PC-3 (cell line): Measurements from ENCODE around the gene CASP7. TPM values are rescaled to one million over a fixed set of nuclear protein-coding genes. Genes with fewer than 3 reads are reported as not detected.

Source experiments
- ATAC-seq: fragments of 200-7000 bp; cut with Tn5 transposase; 2 replicates; pipeline ENCODE4 v1.9.1; 2020; ENCODE audit warnings: mild to moderate bottlenecking, moderate library complexity
- BruUV-seq: library from RNA; stranded (reverse); fragments of 400-500 nt; replicated peaks from 2 replicates; lab custom pipeline; 2021; lab: Mats Ljungman, UMichigan
- CTCF ChIA-PET: fragments of 300-600 bp; sonication (Branson Sonifier 250); formaldehyde crosslinking; loops from one replicate; lab custom pipeline; 2022; ENCODE audit warnings: antibody characterized with exemption; lab: Charles Lee
- POLR2A ChIA-PET: fragments of 300-600 bp; sonication (Branson Sonifier 250); formaldehyde crosslinking; loops from one replicate; lab custom pipeline; 2022; ENCODE audit warnings: antibody characterized with exemption; ENCODE audit not compliant: unreplicated experiment; lab: Charles Lee
- DNase-seq: peaks from one replicate; pipeline ENCODE4 v3.0.0-alpha.2; 2015
- H2AFZ ChIP-seq: fragments of 300-600 bp; sonication (generic); 2 replicates; pipeline ENCODE4 v1.6.0; 2016; ENCODE audit warnings: antibody characterized with exemption, low read length
- H3F3A ChIP-seq: fragments of 300-600 bp; sonication (generic); one replicate; pipeline ENCODE4 v1.6.0; 2017; ENCODE audit warnings: antibody characterized with exemption, low read length, control low read depth, mild to moderate bottlenecking; ENCODE audit not compliant: unreplicated experiment
- H3K27ac ChIP-seq: fragments of 300-600 bp; sonication (generic); 2 replicates; pipeline ENCODE4 v1.5.1; 2016; ENCODE audit warnings: mild to moderate bottlenecking, low read length
- H3K27me3 ChIP-seq: fragments of 300-600 bp; sonication (generic); 2 replicates; pipeline ENCODE4 v1.6.1; 2016; ENCODE audit warnings: low read length, mixed read lengths
- H3K36me3 ChIP-seq: fragments of 300-600 bp; sonication (generic); 2 replicates; pipeline ENCODE4 v1.6.1; 2016; ENCODE audit warnings: low read depth, mixed run types, low read length, mixed read lengths
- H3K4me1 ChIP-seq: fragments of 300-600 bp; sonication (generic); 2 replicates; pipeline ENCODE4 v1.5.1; 2016; ENCODE audit warnings: low read length; ENCODE audit not compliant: insufficient read depth
- H3K4me2 ChIP-seq: fragments of 300-600 bp; sonication (generic); 2 replicates; pipeline ENCODE4 v1.6.0; 2016; ENCODE audit warnings: low read length
- H3K4me3 ChIP-seq: fragments of 300-600 bp; sonication (generic); 2 replicates; pipeline ENCODE4 v1.5.1; 2016; ENCODE audit warnings: mild to moderate bottlenecking, low read length, mixed read lengths
- H3K79me2 ChIP-seq: fragments of 300-600 bp; sonication (generic); 2 replicates; pipeline ENCODE4 v1.6.1; 2017; ENCODE audit warnings: low read length, mixed read lengths
- H3K9ac ChIP-seq: fragments of 300-600 bp; sonication (generic); 2 replicates; pipeline ENCODE4 v1.6.0; 2016; ENCODE audit warnings: mild to moderate bottlenecking, low read length
- H3K9me2 ChIP-seq: fragments of 300-600 bp; sonication (generic); replicated peaks from 2 replicates; pipeline ENCODE4 v1.6.1; 2016; ENCODE audit warnings: mixed run types, low read length, mixed read lengths
- H3K9me3 ChIP-seq: fragments of 300-600 bp; sonication (generic); 2 replicates; pipeline ENCODE4 v1.6.1; 2016; ENCODE audit warnings: low read length, mixed read lengths
- H4K20me1 ChIP-seq: fragments of 300-600 bp; sonication (generic); 2 replicates; pipeline ENCODE4 v1.6.1; 2016; ENCODE audit warnings: low read length, mixed read lengths
- CTCF ChIP-seq: fragments of 300-600 bp; sonication (generic); conservative IDR thresholded peaks from 2 replicates; pipeline ENCODE4 v1.5.1; 2017; ENCODE audit warnings: antibody characterized with exemption, low read depth, mild to moderate bottlenecking, low read length
- EZH2 ChIP-seq: fragments of 300-600 bp; sonication (generic); IDR thresholded peaks from one replicate; pipeline ENCODE4 v1.6.1; 2017; ENCODE audit warnings: antibody characterized with exemption, mild to moderate bottlenecking, low read length; ENCODE audit not compliant: unreplicated experiment
- EZH2phosphoT487 ChIP-seq: fragments of 300-600 bp; sonication (generic); IDR thresholded peaks from 2 replicates; pipeline ENCODE4 v1.6.1; 2018; ENCODE audit warnings: mild to moderate bottlenecking, antibody characterized with exemption, low read length, borderline replicate concordance
- intact Hi-C: fragments of 100-400 bp; cut with micrococcal nuclease; formaldehyde crosslinking; loops from 2 replicates; pipeline ENCODE4 v1.9.0; 2023
- total RNA-seq: library from RNA; depleted of rRNA; stranded (reverse); fragments of >200 nt; gene quantifications from 2 replicates; pipeline ENCODE4 v1.2.3, GENCODE V29; 2014

CASP7 gene
- total RNA-seq, 1 experiment from 2014 or later: 13.7 TPM

GRCh38 chr10:113693348-113693747 is 13.6 kb downstream of the CASP7 start:
- H3K9me2 ChIP-seq: no peaks in the 10 kb centered on the region
- H3K4me2 ChIP-seq: no peak overlapping the region
- H3K9me3 ChIP-seq: 0 out of 2 replicates have a peak, but pooled peaks cover 11% of the 10 kb centered on the region
- intact Hi-C loops: no loop called here
- H3K36me3 ChIP-seq: peaks cover 12% of the 10 kb centered on the region
- no peak overlapping the region for H3K9ac ChIP-seq
- ATAC-seq (no peak), DNase-seq (no peak)
- TF ChIP-seq EZH2phosphoT487: no peak
- TF ChIP-seq EZH2: no peak
- no peak for TF ChIP-seq CTCF
- no peak overlapping the region for H3K27ac ChIP-seq
- no peak overlapping the region for H2AFZ ChIP-seq
- no peak overlapping the region for H3K4me3 ChIP-seq
- no peaks in the 10 kb centered on the region for H3K27me3 ChIP-seq
- no peaks in the 10 kb centered on the region for H4K20me1 ChIP-seq
- no peaks in the 10 kb centered on the region for H3F3A ChIP-seq
- H3K4me1 ChIP-seq: no peaks in the 10 kb centered on the region
- ChIA-PET CTCF (no interaction called here), POLR2A (no interaction called here)
- no TSS peak for BruUV-seq
- H3K79me2 ChIP-seq: 0 out of 2 replicates have a peak, but pooled peaks cover 4% of the 10 kb centered on the region

GRCh38 chr10:113695691-113696090 is 16.0 kb downstream of the CASP7 start:
- no peaks in the 10 kb centered on the region for H3K27me3 ChIP-seq
- no peak overlapping the region for H2AFZ ChIP-seq
- POLR2A ChIA-PET: no interaction called here
- peaks cover 12% of the 10 kb centered on the region for H3K36me3 ChIP-seq
- TF ChIP-seq CTCF: no peak
- no peak for TF ChIP-seq EZH2
- no peak for TF ChIP-seq EZH2phosphoT487
- intact Hi-C loops: no loop called here
- CTCF ChIA-PET: no interaction called here
- no peak overlapping the region for H3K27ac ChIP-seq
- BruUV-seq: no TSS peak
- no peaks in the 10 kb centered on the region for H3K9me2 ChIP-seq
- no peak overlapping the region for H3K4me3 ChIP-seq
- no peak for DNase-seq
- no peaks in the 10 kb centered on the region for H3K4me1 ChIP-seq
- H4K20me1 ChIP-seq: no peaks in the 10 kb centered on the region
- 0 out of 2 replicates have a peak, but pooled peaks cover 11% of the 10 kb centered on the region for H3K9me3 ChIP-seq
- no peaks in the 10 kb centered on the region for H3F3A ChIP-seq
- H3K9ac ChIP-seq: no peak overlapping the region
- H3K79me2 ChIP-seq: 0 out of 2 replicates have a peak, but pooled peaks cover 2% of the 10 kb centered on the region
- ATAC-seq: no peak
- H3K4me2 ChIP-seq: no peak overlapping the region

GRCh38 chr10:113697595-113697994 is 17.9 kb downstream of the CASP7 start:
- Histone ChIP-seq H3K27me3 (no peaks in the 10 kb centered on the region), H3K9me2 (no peaks in the 10 kb centered on the region), H3K79me2 (no peaks in the 10 kb centered on the region), H3F3A (no peaks in the 10 kb centered on the region), H3K27ac (no peak overlapping the region), H3K36me3 (peaks cover 12% of the 10 kb centered on the region), H2AFZ (no peak overlapping the region), H3K4me3 (no peak overlapping the region), H4K20me1 (no peaks in the 10 kb centered on the region), H3K4me2 (no peak overlapping the region), H3K4me1 (no peaks in the 10 kb centered on the region), H3K9me3 (0 out of 2 replicates have a peak, but pooled peaks cover 10% of the 10 kb centered on the region), H3K9ac (no peak overlapping the region)
- CTCF ChIA-PET: no interaction called here
- POLR2A ChIA-PET: no interaction called here
- no peak for DNase-seq
- BruUV-seq: no TSS peak
- intact Hi-C loops: no loop called here
- ATAC-seq: no peak
- TF ChIP-seq EZH2: no peak
- TF ChIP-seq CTCF: no peak
- no peak for TF ChIP-seq EZH2phosphoT487
